Stimulated activated CD4-positive, alpha-beta T cell treated with anti-CD3 and anti-CD28 coated beads, Interleukin-4, amount 100 ng/mL, for 1 hour (primary cell): ENCODE data around the gene PDE4D.
"Not testable (repeated sequence)": the region's sequence is repeated elsewhere in the genome, so short reads cannot be mapped to it uniquely, and the experiment has no call there.

Experiments used
- DNase-seq: peaks from one replicate; pipeline ENCODE4 v3.0.0-alpha.2; 2020

The PDE4D gene

DNA sequence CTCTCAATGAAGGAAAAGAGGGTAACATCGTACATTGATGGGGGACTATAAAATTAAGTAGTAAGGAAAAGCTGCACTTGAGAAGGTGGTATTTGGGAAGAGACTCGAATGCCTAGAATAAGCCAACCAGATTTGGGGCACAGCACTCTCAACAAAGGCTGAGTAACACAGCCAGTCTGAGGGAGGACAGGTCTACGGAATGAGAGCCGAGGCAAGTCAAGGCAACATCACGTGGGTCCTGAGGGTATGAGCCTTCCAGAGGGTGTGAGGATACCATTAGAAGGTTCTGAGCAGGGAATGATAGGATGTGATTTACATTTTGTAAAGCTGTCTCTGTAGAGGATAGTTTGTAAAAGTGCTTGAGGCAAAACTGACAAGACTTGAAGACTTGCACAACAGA, 876.6 kb downstream of the PDE4D start:
- no peak for DNase-seq

GRCh38 chr5:59008816-59009473, 884.6 kb downstream of the PDE4D start:
- DNase-seq, result no peak

DNA sequence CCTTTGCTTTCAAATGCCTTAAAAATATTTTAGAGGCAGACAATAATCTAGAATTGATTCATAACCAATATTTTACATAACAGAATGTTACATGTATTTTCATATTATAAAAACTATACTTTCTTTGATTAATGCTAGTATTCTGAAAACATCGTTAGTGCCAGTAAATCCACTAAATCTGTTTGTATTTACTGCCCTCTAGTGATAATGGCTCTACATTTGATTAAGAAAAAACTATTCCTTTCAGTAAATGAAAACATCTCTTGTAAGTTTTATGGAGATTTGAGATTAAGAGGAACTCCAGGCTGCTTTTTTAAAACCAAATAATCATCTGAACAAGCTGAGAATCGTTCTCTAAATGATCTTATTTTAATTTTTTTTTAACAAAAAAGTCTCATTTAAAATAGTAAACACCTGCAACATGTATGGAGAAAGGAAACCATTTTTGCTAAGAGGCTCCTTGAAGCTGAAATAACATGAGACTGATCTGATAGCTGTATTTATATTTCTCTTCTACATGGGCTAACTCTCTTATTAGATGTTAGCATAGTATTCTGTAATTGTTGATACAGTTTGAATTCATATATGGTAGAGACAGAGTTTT, 886.0 kb downstream of the PDE4D start:
- no peak for DNase-seq

- DNase-seq, result no peak
Measured at GRCh38 chr5:59005934-59006701, 887.4 kb downstream of the PDE4D start.

DNA sequence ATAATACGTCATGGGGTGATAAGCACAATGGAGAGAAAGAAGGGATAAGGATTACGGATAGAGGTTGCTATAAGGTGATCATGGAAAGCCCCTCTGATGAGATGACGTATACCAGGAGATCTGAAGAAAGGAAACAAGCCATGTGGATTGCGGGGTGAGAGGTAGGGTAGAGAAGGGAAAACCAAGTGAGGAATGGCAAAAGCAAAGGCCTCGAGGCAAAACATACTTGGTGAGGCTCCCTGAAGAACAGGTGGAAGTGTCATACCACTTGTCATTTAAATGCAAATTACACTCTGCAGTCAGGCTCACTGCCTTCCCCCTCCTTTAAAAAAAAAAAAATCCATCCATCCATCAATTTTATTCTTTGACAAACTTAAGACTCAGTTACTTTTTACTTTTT, 889.9 kb downstream of the PDE4D start:
- DNase-seq, result no peak

DNA sequence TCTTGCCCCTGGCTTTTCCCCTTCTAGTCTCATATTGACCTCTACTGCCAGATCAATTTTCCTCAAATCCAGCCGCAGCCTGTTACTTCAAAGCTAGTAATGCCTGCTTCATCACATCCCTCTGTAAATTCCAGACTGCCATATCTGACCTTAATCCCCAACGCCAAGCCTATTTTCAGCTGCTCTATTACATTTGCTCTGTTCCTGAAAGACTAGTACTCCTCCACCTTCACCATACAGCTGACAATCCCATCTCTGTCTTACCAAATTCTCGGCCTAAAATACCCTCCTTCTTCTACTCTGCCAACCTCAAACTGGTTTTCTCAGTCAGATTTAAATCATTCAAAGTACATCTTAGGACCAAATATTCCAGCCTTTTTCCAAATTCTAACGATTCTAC, 890.4 kb downstream of the PDE4D start:
- no peak for DNase-seq

GRCh38 chr5:59002162-59002825, 891.2 kb downstream of the PDE4D start:
- no peak for DNase-seq

- no peak for DNase-seq
Measured at GRCh38 chr5:59001716-59002115, 891.8 kb downstream of the PDE4D start.

GRCh38 chr5:59001154-59001553, 892.4 kb downstream of the PDE4D start:
- no peak for DNase-seq

DNA sequence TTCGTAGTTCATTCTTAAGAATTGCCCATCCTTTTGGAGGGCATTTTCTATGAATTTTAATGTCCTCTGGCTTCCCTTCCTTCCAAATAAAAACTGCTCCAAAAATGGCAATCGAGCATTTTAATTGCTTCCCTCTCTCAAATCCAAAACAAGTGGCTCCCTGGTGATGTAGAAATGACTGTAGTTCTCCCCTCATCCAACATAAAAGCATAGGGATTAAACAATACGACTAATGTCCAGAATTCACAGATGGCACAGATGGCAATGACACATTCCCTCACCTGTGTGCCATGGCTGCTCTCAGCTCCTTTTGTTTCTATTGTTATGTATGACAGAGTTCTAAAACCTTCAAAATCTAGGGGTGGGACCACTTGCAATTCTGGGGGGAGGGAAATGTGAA, 893.3 kb downstream of the PDE4D start:
- DNase-seq, result no peak

GRCh38 chr5:58999804-59000203, 893.7 kb downstream of the PDE4D start:
- DNase-seq, result no peak

GRCh38 chr5:58998544-58998943, 895.0 kb downstream of the PDE4D start:
- DNase-seq, result no peak

DNA sequence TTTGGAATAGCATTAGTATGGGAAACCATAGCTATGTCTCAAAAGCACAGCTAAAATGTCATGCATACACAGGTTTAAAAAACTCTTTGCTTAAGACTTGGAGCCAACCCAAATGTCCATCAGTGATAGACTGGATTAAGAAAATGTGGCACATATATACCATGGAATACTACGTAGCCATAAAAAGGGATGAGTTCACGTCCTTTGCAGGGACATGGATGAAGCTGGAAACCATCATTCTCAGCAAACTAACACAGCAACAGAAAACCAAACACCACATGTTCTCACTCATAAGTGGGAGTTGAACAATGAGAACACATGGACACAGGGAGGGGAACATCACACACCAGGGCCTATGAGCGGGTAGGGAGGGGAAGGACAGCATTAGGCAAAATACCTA, 897.7 kb downstream of the PDE4D start:
- DNase-seq, result not testable (repeated sequence)

GRCh38 chr5:58993461-58993860, 900.1 kb downstream of the PDE4D start:
- DNase-seq, result no peak

- DNase-seq, result no peak
Measured at GRCh38 chr5:58988938-58989337, 904.6 kb downstream of the PDE4D start.

- DNase-seq, result no peak
Measured at GRCh38 chr5:58987193-58987592, 906.3 kb downstream of the PDE4D start.

GRCh38 chr5:58986281-58986680, 907.2 kb downstream of the PDE4D start:
- no peak for DNase-seq

- DNase-seq, result no peak
Measured at GRCh38 chr5:58985759-58986158, 907.8 kb downstream of the PDE4D start.

DNA sequence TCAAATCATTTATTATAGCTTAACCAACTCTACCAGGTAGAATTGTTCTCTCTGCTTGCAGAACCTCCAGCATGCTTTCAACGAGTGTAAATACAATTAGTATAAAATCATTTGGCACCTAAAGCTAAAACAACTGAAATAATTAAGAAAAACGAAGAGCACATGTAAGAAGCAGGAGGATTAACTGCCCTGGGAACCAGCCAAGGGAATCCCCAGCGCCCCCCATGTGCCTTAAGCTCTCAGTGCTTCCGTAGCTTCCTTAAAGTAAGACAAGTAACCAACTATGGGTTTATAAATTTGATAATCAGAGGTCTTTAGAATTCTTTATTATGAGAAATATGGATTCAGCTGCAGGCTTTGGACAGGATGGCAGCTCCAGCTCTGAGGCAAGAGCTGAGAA, 908.2 kb downstream of the PDE4D start:
- no peak for DNase-seq

GRCh38 chr5:58983526-58984452, 909.7 kb downstream of the PDE4D start:
- no peak for DNase-seq

DNA sequence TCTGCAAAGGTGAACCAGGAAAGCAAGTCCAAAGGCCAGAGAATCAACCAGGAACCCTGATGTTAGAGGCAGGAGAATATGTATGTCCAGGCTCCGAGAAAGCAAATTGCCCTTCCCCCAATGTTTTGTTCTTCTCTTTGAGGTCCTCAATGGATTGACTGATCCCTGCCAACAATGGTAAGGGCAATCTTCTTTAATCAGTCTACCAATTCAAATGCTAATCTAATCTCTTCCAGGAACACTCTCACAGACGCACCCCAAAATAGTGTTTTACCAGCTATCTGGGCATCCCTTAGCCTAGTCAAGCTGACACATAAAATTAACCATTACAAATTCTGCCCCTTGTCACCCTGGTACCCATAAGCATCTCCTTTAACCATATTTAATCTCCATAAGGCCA, 912.6 kb downstream of the PDE4D start:
- no peak for DNase-seq

- DNase-seq, result no peak
Measured at GRCh38 chr5:58979090-58979489, 914.4 kb downstream of the PDE4D start.

DNA sequence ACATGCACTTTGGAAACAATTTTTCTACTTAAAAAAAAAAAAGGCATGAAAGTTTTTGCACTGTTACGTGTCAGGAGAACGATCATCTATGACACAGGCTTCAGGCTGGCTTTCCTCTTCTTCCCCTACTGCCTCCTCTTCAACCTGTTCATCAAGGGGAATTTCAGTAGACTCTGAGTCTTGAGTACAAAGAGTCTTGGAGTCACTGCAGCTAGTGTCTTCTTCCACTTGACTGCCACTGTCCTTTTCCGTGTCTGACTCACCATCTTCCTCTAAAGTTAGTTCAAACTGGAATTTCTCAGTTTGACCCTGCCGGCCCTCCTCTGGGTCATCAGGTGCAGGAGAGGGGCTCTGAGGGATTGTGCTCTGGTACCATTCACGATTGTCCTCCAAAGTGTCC, 918.9 kb downstream of the PDE4D start:
- DNase-seq, result no peak
